Ishikawa (cell line): ENCODE results near the gene ADAMTSL1.

Source experiments
- CEBPB ChIP-seq: IDR thresholded peaks from 2 replicates; pipeline ENCODE4 v1.6.1; 2012
- CREB1 ChIP-seq: IDR thresholded peaks from 2 replicates; pipeline ENCODE4 v1.6.1; 2012; ENCODE audit warnings: low read depth
- EGR1 ChIP-seq: IDR thresholded peaks from 2 replicates; pipeline ENCODE4 v1.6.1; 2012
- EP300 ChIP-seq: IDR thresholded peaks from 2 replicates; pipeline ENCODE4 v1.6.1; 2012; ENCODE audit warnings: borderline replicate concordance
- FOXM1 ChIP-seq: IDR thresholded peaks from 2 replicates; pipeline ENCODE4 v1.6.1; 2012; ENCODE audit warnings: low read depth, borderline replicate concordance
- NFIC ChIP-seq: IDR thresholded peaks from 2 replicates; pipeline ENCODE4 v1.6.1; 2012
- RAD21 ChIP-seq: IDR thresholded peaks from 2 replicates; pipeline ENCODE4 v1.6.1; 2012; ENCODE audit warnings: low read depth
- REST ChIP-seq: IDR thresholded peaks from 2 replicates; pipeline ENCODE4 v1.6.1; 2012; ENCODE audit warnings: low read depth, mild to moderate bottlenecking
- TAF1 ChIP-seq: IDR thresholded peaks from 2 replicates; pipeline ENCODE4 v1.6.1; 2012; ENCODE audit warnings: low read depth, mild to moderate bottlenecking
- TCF12 ChIP-seq: IDR thresholded peaks from 2 replicates; pipeline ENCODE4 v1.6.1; 2012; ENCODE audit warnings: low read depth
- TEAD4 ChIP-seq: IDR thresholded peaks from 2 replicates; pipeline ENCODE4 v1.6.1; 2012
- USF1 ChIP-seq: IDR thresholded peaks from 2 replicates; pipeline ENCODE4 v1.6.1; 2012
- YY1 ChIP-seq: IDR thresholded peaks from 2 replicates; pipeline ENCODE4 v1.6.1; 2012; ENCODE audit warnings: low read depth
- ZBTB7A ChIP-seq: IDR thresholded peaks from 2 replicates; pipeline ENCODE4 v1.6.1; 2012; ENCODE audit warnings: low read depth
- TF ChIP-seq, protein P1 (sequence below): IDR thresholded peaks from 2 replicates; pipeline ENCODE4 v1.6.1; 2012

ADAMTSL1 gene

GRCh38 chr9:18726546-18726945 lies 252.6 kb downstream of the ADAMTSL1 start:
- TF ChIP-seq CEBPB = no peak
- TF ChIP-seq TCF12 = no peak

DNA sequence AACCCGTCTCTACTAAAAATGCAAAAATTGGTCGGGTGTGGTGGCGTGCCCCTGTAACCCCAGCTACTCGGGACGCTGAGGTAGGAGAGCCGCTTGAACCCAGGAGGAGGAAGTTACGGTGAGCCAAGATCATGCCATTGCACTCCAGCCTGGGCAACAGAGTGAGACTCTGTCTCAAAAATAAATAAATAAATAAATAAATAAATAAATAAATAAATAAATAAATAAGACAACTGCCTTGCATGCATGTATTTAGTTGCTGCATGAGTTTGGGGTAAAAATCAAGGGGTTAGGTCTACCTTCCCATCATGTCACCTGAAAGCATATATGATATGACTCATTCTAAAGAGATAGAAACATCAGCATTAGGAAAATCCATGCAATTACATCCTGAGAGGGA lies 254.0 kb downstream of the ADAMTSL1 start:
- TF ChIP-seq NFIC (no peak), YY1 (no peak), EP300 (no peak)

- no peak for TF ChIP-seq EGR1
- no peak for TF ChIP-seq EP300
- no peak for TF ChIP-seq ZBTB7A
- no peak for TF ChIP-seq TCF12
- TF ChIP-seq FOXM1 = no peak
- no peak for TF ChIP-seq USF1
- no peak for TF ChIP-seq RAD21
These were observed 254.7 kb downstream of the ADAMTSL1 start for GRCh38 chr9:18728642-18729041.

DNA sequence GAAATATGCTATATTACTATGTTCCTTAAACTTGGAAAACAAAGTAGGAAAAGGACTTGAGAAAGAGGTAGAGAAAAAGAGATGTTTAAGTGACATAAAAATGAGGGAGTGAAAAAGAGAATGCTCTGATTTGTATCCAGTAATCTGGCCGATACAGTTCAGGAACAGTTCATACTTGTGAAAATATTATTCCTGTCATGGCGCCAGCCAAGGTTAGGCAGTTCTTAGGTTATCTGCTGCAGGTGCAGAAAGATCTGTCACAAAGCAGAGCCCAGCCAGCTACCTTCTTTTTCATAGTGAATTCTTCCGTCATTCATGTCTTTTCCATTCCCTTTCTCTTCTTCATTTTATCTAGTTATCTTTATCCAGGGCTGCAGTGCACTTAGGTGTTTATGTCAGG lies 256.3 kb downstream of the ADAMTSL1 start:
- TF ChIP-seq FOXM1 = no peak
- no peak for TF ChIP-seq EGR1
- no peak for TF ChIP-seq CEBPB
- no peak for TF ChIP-seq ZBTB7A
- TF ChIP-seq CREB1 = no peak
- TF ChIP-seq TEAD4 = no peak
- TF ChIP-seq EP300 = no peak
- TF ChIP-seq TCF12 = no peak
- TF ChIP-seq NFIC = no peak
- TF ChIP-seq RAD21 = no peak
- TF ChIP-seq TAF1 = no peak

- no peak for TF ChIP-seq EP300
- TF ChIP-seq CEBPB = no peak
- no peak for TF ChIP-seq USF1
- TF ChIP-seq EGR1 = no peak
- TF ChIP-seq, protein P1, sequence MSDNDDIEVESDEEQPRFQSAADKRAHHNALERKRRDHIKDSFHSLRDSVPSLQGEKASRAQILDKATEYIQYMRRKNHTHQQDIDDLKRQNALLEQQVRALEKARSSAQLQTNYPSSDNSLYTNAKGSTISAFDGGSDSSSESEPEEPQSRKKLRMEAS = no peak
- no peak for TF ChIP-seq CREB1
- TF ChIP-seq ZBTB7A = no peak
- no peak for TF ChIP-seq TEAD4
- no peak for TF ChIP-seq REST
- no peak for TF ChIP-seq TCF12
- no peak for TF ChIP-seq NFIC
- TF ChIP-seq RAD21 = no peak
- no peak for TF ChIP-seq YY1
These were observed 265.2 kb downstream of the ADAMTSL1 start for GRCh38 chr9:18739127-18739526.

DNA sequence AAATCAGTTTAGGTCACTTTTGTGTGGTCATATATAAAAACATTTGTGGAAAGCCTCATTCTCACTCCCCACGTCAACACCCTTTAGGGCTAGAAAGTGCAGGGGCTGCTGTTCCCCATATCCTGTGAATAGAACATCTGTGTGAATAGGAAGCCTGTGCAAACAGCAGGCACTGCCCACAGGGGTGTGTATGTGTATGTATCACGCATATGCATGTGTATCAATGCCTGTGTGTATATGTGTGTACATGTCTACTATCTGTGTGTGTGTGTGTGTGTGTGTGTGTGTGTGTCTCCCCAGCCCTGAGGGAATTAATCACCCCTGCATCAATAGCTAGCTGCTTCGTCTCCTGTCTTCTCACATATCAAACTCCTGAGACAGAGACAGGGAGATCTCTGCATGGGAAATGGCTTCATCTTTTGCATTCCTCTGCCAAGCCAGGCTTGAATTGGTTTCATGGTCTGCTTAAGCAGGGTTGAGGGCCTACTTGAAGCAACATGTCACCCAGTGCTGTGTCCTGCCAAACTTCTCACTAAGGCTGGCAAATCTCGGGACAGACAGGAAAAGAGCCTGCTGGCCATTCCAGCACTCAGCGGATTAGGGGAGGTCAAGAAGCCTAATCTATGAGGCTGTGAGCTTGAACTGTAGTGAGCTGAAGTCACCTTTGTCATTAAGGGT lies 265.8 kb downstream of the ADAMTSL1 start:
- TF ChIP-seq, protein P1 = no peak
- no peak for TF ChIP-seq CEBPB
- no peak for TF ChIP-seq TCF12
- no peak for TF ChIP-seq FOXM1
- TF ChIP-seq EGR1 = no peak
- no peak for TF ChIP-seq TEAD4
- TF ChIP-seq REST = no peak
- no peak for TF ChIP-seq TAF1
- TF ChIP-seq YY1 = no peak
- TF ChIP-seq CREB1 = no peak
- no peak for TF ChIP-seq NFIC
- TF ChIP-seq RAD21 = no peak
- no peak for TF ChIP-seq USF1
- TF ChIP-seq EP300 = no peak
- no peak for TF ChIP-seq ZBTB7A
